22Rv1 (cell line): ENCODE data around the gene MYOCD.
"Not testable (repeated sequence)": the region's sequence is repeated elsewhere in the genome, so short reads cannot be mapped to it uniquely, and the experiment has no call there.

Source experiments
- H3K27ac ChIP-seq: fragments of 450-650 bp; 2 replicates; pipeline ENCODE4 v1.5.1; 2017
- ZFX ChIP-seq: fragments of 450-650 bp; IDR thresholded peaks from 2 replicates; pipeline ENCODE4 v1.6.1; 2017; ENCODE audit warnings: antibody characterized with exemption, borderline replicate concordance
- TF ChIP-seq, protein P1 (sequence below): fragments of 450-650 bp; IDR thresholded peaks from 2 replicates; pipeline ENCODE4 v1.5.1; 2017; ENCODE audit warnings: mild to moderate bottlenecking

The MYOCD gene

DNA sequence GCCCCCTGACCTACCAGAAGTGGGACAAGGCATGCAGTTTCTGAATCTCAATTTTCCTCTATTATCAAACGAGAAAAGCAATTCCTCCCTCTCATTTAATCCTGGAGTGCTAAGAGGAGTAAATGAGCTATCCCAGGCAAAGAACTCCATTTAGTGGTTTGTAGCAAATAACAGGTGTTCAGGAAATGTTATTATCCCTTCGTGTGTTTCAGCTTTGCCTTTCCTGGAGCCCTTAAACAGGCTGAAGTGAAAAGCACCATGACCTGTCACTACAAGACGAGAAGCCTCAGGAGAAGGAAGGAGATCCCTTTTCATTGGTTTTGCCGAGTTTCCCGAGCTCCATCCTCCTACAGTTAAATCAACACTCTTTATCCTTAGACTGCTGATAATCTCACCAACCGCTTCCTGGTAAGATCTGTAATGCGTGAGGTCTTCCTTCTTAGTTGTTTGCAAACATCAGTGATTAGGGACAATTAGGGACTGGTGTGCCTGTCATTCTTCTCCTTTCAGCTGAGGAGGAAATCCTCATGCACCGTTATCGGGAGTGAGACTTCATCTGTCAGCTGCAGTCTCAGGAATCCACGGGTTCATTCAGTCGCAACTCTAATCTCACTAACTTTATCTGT is 30.8 kb upstream of the MYOCD start:
- TF ChIP-seq ZFX = no peak
- TF ChIP-seq, protein P1, sequence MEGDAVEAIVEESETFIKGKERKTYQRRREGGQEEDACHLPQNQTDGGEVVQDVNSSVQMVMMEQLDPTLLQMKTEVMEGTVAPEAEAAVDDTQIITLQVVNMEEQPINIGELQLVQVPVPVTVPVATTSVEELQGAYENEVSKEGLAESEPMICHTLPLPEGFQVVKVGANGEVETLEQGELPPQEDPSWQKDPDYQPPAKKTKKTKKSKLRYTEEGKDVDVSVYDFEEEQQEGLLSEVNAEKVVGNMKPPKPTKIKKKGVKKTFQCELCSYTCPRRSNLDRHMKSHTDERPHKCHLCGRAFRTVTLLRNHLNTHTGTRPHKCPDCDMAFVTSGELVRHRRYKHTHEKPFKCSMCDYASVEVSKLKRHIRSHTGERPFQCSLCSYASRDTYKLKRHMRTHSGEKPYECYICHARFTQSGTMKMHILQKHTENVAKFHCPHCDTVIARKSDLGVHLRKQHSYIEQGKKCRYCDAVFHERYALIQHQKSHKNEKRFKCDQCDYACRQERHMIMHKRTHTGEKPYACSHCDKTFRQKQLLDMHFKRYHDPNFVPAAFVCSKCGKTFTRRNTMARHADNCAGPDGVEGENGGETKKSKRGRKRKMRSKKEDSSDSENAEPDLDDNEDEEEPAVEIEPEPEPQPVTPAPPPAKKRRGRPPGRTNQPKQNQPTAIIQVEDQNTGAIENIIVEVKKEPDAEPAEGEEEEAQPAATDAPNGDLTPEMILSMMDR = no peak
- H3K27ac ChIP-seq = no peak overlapping the region

DNA sequence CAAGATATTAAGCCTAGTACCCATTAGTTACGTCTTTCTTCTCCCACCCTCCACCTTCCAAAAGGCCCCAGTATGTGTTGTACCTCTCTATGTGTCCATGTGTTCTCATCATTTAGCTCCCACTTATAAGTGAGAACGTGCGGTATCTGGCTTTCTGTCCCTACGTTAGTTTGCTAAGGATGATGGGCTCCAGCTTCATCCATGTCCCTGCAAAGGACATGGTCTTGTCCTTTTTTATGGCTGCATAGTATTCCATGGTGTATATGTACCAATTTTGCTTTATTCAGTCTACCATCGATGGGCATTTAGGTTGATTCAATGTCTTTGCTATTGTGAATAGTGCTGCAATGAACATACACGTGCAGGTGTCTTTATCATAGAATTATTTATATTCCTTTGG is 29.7 kb upstream of the MYOCD start:
- H3K27ac ChIP-seq = not testable (repeated sequence)

GRCh38 chr17:12637015-12637414 is 28.7 kb upstream of the MYOCD start:
- TF ChIP-seq, protein P1 = no peak
- no peak for TF ChIP-seq ZFX
- H3K27ac ChIP-seq = no peak overlapping the region

GRCh38 chr17:12637745-12638651 is 27.7 kb upstream of the MYOCD start:
- TF ChIP-seq, protein P1 = no peak
- no peak for TF ChIP-seq ZFX
- H3K27ac ChIP-seq = no peak overlapping the region

DNA sequence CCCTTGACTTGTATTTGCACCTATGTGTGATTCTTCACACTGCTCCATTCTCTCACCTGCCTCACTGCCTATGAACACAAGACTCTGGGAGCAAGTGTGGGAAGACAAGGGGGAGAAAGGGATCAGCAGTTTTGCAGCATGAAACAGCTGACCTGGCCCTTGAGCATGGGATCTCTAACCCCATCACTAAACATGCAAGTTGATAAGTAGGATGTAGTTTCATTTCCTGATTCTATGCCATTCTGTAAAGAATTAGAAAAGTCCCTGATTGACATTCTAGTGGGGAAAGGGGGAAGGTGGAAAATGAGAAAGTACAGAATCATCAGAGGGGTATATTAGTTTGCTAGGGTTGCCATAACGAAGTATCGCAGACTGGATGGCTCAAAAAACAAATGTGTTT is 25.3 kb upstream of the MYOCD start:
- H3K27ac ChIP-seq = no peak overlapping the region
- TF ChIP-seq, protein P1 = no peak
- TF ChIP-seq ZFX = no peak

DNA sequence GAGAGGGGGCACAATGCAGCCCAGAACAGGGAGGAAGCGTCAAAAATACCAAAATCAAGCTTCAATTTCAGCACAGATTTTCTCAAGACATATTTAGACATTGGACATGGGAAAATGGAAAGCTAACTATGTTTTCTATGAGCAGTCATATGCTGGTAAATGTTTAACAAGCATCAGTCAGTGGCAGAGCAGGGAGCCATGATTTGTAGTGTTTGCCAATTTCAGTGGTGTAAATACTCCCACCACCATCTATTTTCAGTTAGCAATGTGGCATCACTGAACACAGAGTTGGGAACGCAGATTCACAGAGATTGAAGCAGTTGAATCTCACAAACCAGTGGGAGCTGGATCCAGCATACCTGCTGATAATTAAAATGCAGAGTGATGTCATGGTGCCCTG is 24.6 kb upstream of the MYOCD start:
- TF ChIP-seq, protein P1 = no peak
- no peak for TF ChIP-seq ZFX
- H3K27ac ChIP-seq = no peak overlapping the region

- no peak overlapping the region for H3K27ac ChIP-seq
- TF ChIP-seq, protein P1 = no peak
- TF ChIP-seq ZFX = no peak
These were observed 23.7 kb upstream of the MYOCD start for GRCh38 chr17:12642034-12642433.
